Measurements from ENCODE around the gene SUPT5H. TPM values are rescaled to one million over a fixed set of nuclear protein-coding genes. Genes with fewer than 3 reads are reported as not detected.
"Not testable (repeated sequence)": the region's sequence is repeated elsewhere in the genome, so short reads cannot be mapped to it uniquely, and the experiment has no call there.

Gene SUPT5H
- total and polyA plus RNA-seq, 9 donors: 51.4 to 163 (median 101) TPM

DNA sequence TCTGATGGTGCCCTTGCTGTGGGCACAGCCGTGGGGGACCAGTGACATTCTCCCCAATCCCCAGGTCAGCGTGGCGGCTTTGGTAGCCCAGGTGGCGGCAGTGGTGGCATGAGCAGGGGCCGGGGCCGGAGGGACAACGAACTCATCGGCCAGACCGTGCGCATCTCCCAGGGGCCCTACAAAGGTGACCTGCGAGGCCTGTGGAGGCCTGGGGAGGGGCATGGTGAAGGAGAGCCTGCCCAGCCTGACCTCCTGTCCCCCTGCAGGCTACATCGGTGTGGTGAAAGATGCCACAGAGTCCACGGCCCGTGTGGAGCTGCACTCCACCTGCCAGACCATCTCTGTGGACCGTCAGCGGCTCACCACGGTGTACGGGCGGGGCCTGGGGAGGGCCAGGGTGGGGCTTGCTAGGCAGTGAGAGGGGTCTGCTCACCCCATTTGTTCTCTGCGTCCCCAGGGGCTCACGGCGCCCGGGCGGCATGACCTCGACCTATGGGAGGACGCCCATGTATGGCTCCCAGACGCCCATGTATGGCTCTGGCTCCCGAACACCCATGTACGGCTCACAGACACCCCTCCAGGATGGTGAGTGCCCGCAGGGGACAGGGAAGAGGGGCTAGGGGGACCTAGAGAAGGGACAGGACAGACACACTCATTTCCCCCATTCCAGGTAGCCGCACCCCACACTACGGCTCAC lies 27.5 kb downstream of the SUPT5H start:
- H3K36me3 ChIP-seq: no peaks in the 10 kb centered on the region
- TF ChIP-seq, protein P1, sequence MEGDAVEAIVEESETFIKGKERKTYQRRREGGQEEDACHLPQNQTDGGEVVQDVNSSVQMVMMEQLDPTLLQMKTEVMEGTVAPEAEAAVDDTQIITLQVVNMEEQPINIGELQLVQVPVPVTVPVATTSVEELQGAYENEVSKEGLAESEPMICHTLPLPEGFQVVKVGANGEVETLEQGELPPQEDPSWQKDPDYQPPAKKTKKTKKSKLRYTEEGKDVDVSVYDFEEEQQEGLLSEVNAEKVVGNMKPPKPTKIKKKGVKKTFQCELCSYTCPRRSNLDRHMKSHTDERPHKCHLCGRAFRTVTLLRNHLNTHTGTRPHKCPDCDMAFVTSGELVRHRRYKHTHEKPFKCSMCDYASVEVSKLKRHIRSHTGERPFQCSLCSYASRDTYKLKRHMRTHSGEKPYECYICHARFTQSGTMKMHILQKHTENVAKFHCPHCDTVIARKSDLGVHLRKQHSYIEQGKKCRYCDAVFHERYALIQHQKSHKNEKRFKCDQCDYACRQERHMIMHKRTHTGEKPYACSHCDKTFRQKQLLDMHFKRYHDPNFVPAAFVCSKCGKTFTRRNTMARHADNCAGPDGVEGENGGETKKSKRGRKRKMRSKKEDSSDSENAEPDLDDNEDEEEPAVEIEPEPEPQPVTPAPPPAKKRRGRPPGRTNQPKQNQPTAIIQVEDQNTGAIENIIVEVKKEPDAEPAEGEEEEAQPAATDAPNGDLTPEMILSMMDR (IDR thresholded peaks at IDR 0.05): no peak
- TF ChIP-seq EP300 (IDR thresholded peaks at IDR 0.05) (no peak), POLR2A (IDR thresholded peaks at IDR 0.05) (no peak)
- intact Hi-C loops (cut with DNase I): loop anchor here in 2 of 4 donors (10.0 kb wide), 1 partner anchor 62 kb away; the partner anchor contains the start of gene EID2B (in 2 of the 2)
- H3K27me3 ChIP-seq: no peaks in the 10 kb centered on the region
- H3K4me3 ChIP-seq: no peak overlapping the region
- WGBS, 3 donors: 85 to 89% (median 85%) methylated on average over 25 to 32 of the region's 32 CpGs
- H3K4me1 ChIP-seq (ENCODE audit: insufficient read depth): no peaks in the 10 kb centered on the region
- no peaks in the 10 kb centered on the region for H3K9me3 ChIP-seq
- DNase-seq: no peak
- no peak overlapping the region for H3K27ac ChIP-seq

GRCh38 chr19:39473443-39473960 lies 28.1 kb downstream of the SUPT5H start:
- DNase-seq: no peak
- Histone ChIP-seq H3K27ac (no peak overlapping the region), H3K4me1 (ENCODE audit: insufficient read depth) (no peaks in the 10 kb centered on the region), H3K9me3 (no peaks in the 10 kb centered on the region), H3K27me3 (no peaks in the 10 kb centered on the region), H3K4me3 (no peak overlapping the region), H3K36me3 (no peaks in the 10 kb centered on the region)
- no peak for TF ChIP-seq EP300 (IDR thresholded peaks at IDR 0.05)
- TF ChIP-seq POLR2A (IDR thresholded peaks at IDR 0.05): no peak
- TF ChIP-seq, protein P1 (IDR thresholded peaks at IDR 0.05): no peak
- WGBS, 3 donors: 79 to 86% (median 84%) methylated on average over 11 of the region's 11 CpGs
- intact Hi-C loops (cut with DNase I): loop anchor here in 2 of 4 donors (10.0 kb wide), 1 partner anchor 61 kb away; the partner anchor contains the start of gene EID2B (in 2 of the 2)

DNA sequence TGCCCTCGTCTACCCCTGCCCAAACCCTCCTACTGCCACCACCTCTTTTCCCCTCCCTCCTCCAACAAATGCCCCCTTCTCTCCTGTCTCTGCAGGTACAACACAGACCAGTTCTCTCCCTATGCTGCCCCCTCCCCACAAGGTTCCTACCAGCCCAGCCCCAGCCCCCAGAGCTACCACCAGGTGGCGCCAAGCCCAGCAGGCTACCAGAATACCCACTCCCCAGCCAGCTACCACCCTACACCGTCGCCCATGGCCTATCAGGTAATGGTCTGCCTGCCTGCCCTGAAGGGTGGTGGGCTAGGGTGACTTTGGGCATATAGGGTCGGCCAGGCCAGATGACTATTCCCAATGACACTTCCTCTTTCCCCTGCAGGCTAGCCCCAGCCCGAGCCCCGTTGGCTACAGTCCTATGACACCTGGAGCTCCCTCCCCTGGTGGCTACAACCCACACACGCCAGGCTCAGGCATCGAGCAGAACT lies 28.8 kb downstream of the SUPT5H start:
- TF ChIP-seq, protein P1 (IDR thresholded peaks at IDR 0.05): peak; percentile 30 to 49 (median 43)
- no peak for TF ChIP-seq EP300 (IDR thresholded peaks at IDR 0.05)
- Histone ChIP-seq H3K4me1 (ENCODE audit: insufficient read depth) (no peaks in the 10 kb centered on the region), H3K4me3 (no peak overlapping the region), H3K36me3 (no peaks in the 10 kb centered on the region), H3K27me3 (no peaks in the 10 kb centered on the region), H3K27ac (no peak overlapping the region), H3K9me3 (no peaks in the 10 kb centered on the region)
- 44 to 45% (median 45%) methylated on average over 9 of the region's 9 CpGs for WGBS, 3 donors
- DNase-seq: peak; percentile 38 to 69 (median 61)
- intact Hi-C loops (cut with DNase I): loop anchor here in 2 of 4 donors (10.0 kb wide), 1 partner anchor 61 kb away; the partner anchor contains the start of gene EID2B (in 2 of the 2)

GRCh38 chr19:39475748-39476147 lies 30.4 kb downstream of the SUPT5H start:
- Histone ChIP-seq H3K4me1 (ENCODE audit: insufficient read depth) (no peaks in the 10 kb centered on the region), H3K4me3 (no peak overlapping the region), H3K36me3 (no peaks in the 10 kb centered on the region), H3K27ac (no peak overlapping the region), H3K9me3 (no peaks in the 10 kb centered on the region), H3K27me3 (no peaks in the 10 kb centered on the region)
- WGBS, 3 donors: 89 to 100% (median 91%) methylated on average over 2 of the region's 2 CpGs
- DNase-seq: no peak
- intact Hi-C loops (cut with DNase I): loop anchor here in 2 of 4 donors (10.0 kb wide), 1 partner anchor 59 kb away; the partner anchor contains the start of gene EID2B (in 2 of the 2)
- TF ChIP-seq POLR2A (IDR thresholded peaks at IDR 0.05) (no peak), EP300 (IDR thresholded peaks at IDR 0.05) (no peak)
- TF ChIP-seq, protein P1 (IDR thresholded peaks at IDR 0.05): no peak

- not testable (repeated sequence) for H3K9me3 ChIP-seq; H3K27ac ChIP-seq; H3K27me3 ChIP-seq; H3K36me3 ChIP-seq; H3K4me1 ChIP-seq (ENCODE audit: insufficient read depth); DNase-seq; H3K4me3 ChIP-seq
- WGBS, 3 donors: 75 to 79% (median 77%) methylated on average over 11 of the region's 11 CpGs
- intact Hi-C loops (cut with DNase I): loop anchor here in 2 of 4 donors (10.0 kb wide), 1 partner anchor 55 kb away; the partner anchor contains the start of gene EID2B (in 2 of the 2)
Observed at GRCh38 chr19:39479319-39479801, 34.0 kb downstream of the SUPT5H start.

Measured in ovary (tissue), 9 donors.